Vagina (tissue), 2 donors: ENCODE data around the gene SH3RF2. TPM values are rescaled to one million over a fixed set of nuclear protein-coding genes. Genes with fewer than 3 reads are reported as not detected.

Experiments used
- DNase-seq, 2 donors: peaks; one replicate each; pipeline ENCODE4 v3.0.0-alpha.2; 2017; ENCODE audit errors: extremely low spot score in 2 of 2
- H3K27ac ChIP-seq: fragments of 200-600 bp; sonication (generic); one replicate; pipeline ENCODE4 v1.5.1; 2019
- H3K27me3 ChIP-seq: fragments of 200-600 bp; sonication (generic); one replicate; pipeline ENCODE4 v1.5.1; 2019
- H3K36me3 ChIP-seq, 2 donors: fragments of 200-600 bp; sonication (generic); one replicate each; pipeline ENCODE4 v1.5.1; 2017 to 2019
- H3K4me1 ChIP-seq: fragments of 200-600 bp; sonication (generic); one replicate; pipeline ENCODE4 v1.5.1; 2019
- H3K4me3 ChIP-seq, 2 donors: fragments of 200-600 bp; sonication (generic); 1 replicate in 1 of 2; 2 replicates in 1 of 2; pipeline ENCODE4 v1.5.1; 2016 to 2019
- H3K9me3 ChIP-seq: fragments of 200-600 bp; sonication (generic); one replicate; pipeline ENCODE4 v1.5.1; 2019
- POLR2A ChIP-seq, 2 donors: fragments of 450-650 bp; IDR thresholded peaks; one replicate each; pipeline ENCODE4 v1.6.1; 2017; ENCODE audit warnings: antibody characterized with exemption in 2 of 2, mild to moderate bottlenecking in 2 of 2, moderate library complexity in 2 of 2
- POLR2AphosphoS5 ChIP-seq, 2 donors: sonication (generic); formaldehyde crosslinking; IDR thresholded peaks; one replicate each; pipeline ENCODE4 v1.9.0; 2017; ENCODE audit warnings: antibody characterized with exemption in 2 of 2, mild to moderate bottlenecking in 2 of 2, low read depth in 1 of 2; ENCODE audit not compliant: insufficient read depth in 1 of 2
- intact Hi-C: fragments of 100-400 bp; cut with DNase I; formaldehyde crosslinking; loops from one replicate; pipeline ENCODE4 v1.15.1; 2023
- total RNA-seq: library from RNA; depleted of rRNA; stranded (reverse); fragments of >200 nt; gene quantifications from one replicate; pipeline ENCODE4 v1.2.3, GENCODE V29; 2016
- TF ChIP-seq, protein P1 (sequence below), 3 experiments: fragments of 450-650 bp in 2 of 3; fragments of 200-600 bp in 1 of 3; sonication (generic) in 1 of 3; IDR thresholded peaks; one replicate each; pipeline ENCODE4 v1.5.1; 2017 to 2019; ENCODE audit warnings: antibody characterized with exemption in 3 of 3, mild to moderate bottlenecking in 2 of 3, moderate library complexity in 2 of 3

The SH3RF2 gene
- total RNA-seq, 1 donor from 2014 or later: 48.4 TPM

DNA sequence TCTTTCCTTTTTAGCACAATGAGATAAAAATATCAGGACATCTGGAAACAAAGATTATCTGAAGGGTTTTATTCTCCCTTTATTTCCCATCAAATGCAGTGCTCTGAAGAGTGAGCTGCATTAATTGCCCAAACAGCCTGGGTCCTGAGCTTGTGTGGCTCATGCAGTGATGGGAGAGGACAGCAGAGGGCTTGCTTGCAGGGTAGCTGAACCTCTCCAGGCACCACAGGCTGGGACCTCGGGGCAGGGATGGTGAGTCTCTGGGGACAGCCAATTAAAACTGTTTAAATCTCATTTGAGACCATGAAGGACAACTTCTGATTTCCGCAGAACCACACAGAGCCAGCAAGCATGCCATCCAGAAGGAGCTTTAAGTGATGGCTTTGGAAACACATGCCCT lies 97.7 kb downstream of the SH3RF2 start:
- TF ChIP-seq POLR2AphosphoS5 (IDR thresholded peaks at IDR 0.05; ENCODE audit: insufficient read depth in 1 of 2, low read depth in 1 of 2) (no peak), POLR2A (IDR thresholded peaks at IDR 0.05) (no peak)
- TF ChIP-seq, protein P1, sequence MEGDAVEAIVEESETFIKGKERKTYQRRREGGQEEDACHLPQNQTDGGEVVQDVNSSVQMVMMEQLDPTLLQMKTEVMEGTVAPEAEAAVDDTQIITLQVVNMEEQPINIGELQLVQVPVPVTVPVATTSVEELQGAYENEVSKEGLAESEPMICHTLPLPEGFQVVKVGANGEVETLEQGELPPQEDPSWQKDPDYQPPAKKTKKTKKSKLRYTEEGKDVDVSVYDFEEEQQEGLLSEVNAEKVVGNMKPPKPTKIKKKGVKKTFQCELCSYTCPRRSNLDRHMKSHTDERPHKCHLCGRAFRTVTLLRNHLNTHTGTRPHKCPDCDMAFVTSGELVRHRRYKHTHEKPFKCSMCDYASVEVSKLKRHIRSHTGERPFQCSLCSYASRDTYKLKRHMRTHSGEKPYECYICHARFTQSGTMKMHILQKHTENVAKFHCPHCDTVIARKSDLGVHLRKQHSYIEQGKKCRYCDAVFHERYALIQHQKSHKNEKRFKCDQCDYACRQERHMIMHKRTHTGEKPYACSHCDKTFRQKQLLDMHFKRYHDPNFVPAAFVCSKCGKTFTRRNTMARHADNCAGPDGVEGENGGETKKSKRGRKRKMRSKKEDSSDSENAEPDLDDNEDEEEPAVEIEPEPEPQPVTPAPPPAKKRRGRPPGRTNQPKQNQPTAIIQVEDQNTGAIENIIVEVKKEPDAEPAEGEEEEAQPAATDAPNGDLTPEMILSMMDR (IDR thresholded peaks at IDR 0.05): no peak
- intact Hi-C loops: no loop called here
- no peak for DNase-seq

DNA sequence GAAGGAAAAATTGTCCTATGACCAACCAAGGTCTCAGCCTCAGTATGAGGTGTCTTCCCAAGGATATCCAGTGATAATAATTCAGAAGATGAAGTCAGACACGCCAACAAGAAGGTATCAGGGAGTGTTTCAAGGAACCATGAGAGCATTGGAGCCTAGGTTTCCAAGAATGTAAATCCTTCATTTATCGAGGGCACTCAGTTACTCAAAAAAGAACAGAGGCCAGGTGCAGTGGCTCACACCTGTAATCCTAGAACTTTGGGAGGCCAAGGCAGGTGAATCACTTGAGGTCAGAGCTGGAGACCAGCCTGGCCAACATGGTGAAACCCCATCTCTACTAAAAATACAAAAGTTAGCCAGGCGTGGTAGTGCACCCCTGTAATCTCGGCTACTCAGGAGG lies 98.2 kb downstream of the SH3RF2 start:
- no peaks in the 10 kb centered on the region for H3K27me3 ChIP-seq
- no peak overlapping the region for H3K27ac ChIP-seq
- H3K9me3 ChIP-seq: no peaks in the 10 kb centered on the region
- H3K4me1 ChIP-seq: no peaks in the 10 kb centered on the region
- no peak overlapping the region for H3K4me3 ChIP-seq
- no peaks in the 10 kb centered on the region for H3K36me3 ChIP-seq
- TF ChIP-seq POLR2AphosphoS5 (IDR thresholded peaks at IDR 0.05; ENCODE audit: insufficient read depth in 1 of 2, low read depth in 1 of 2) (no peak), POLR2A (IDR thresholded peaks at IDR 0.05) (no peak)
- TF ChIP-seq, protein P1 (IDR thresholded peaks at IDR 0.05): no peak
- DNase-seq: no peak
- intact Hi-C loops: no loop called here

More for the DNA sequence above, 97.7 kb downstream of the SH3RF2 start:
- no peak overlapping the region for H3K4me3 ChIP-seq
- H3K9me3 ChIP-seq: no peaks in the 10 kb centered on the region
- no peaks in the 10 kb centered on the region for H3K4me1 ChIP-seq
- H3K27me3 ChIP-seq: no peaks in the 10 kb centered on the region
- no peak overlapping the region for H3K27ac ChIP-seq
- H3K36me3 ChIP-seq: no peaks in the 10 kb centered on the region

DNA sequence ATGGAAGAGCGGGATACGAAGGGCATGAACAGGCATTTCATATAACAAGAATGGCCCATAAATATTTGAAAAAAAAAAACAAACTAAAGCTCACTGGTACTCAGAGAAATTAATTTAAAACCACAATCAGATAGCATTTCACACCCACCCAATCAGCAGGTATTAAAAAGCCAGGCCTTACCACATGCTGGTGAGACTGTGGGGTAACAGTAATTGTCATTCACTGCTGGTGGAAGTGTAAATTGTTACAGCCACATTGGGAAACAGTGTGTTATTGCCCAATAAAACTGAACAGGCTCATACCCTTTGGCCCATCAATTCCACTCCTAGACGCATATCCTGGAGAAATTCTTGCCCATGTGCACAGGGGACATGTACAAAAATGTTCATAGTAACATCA lies 103.0 kb downstream of the SH3RF2 start:
- H3K27me3 ChIP-seq: no peaks in the 10 kb centered on the region
- TF ChIP-seq, protein P1 (IDR thresholded peaks at IDR 0.05): no peak
- TF ChIP-seq POLR2A (IDR thresholded peaks at IDR 0.05) (no peak), POLR2AphosphoS5 (IDR thresholded peaks at IDR 0.05; ENCODE audit: insufficient read depth in 1 of 2, low read depth in 1 of 2) (no peak)
- H3K4me1 ChIP-seq: peaks cover 15% of the 10 kb centered on the region
- H3K36me3 ChIP-seq: no peaks in the 10 kb centered on the region
- no peak overlapping the region for H3K4me3 ChIP-seq
- H3K9me3 ChIP-seq: no peaks in the 10 kb centered on the region
- intact Hi-C loops: no loop called here
- H3K27ac ChIP-seq: no peak overlapping the region
- no peak for DNase-seq

DNA sequence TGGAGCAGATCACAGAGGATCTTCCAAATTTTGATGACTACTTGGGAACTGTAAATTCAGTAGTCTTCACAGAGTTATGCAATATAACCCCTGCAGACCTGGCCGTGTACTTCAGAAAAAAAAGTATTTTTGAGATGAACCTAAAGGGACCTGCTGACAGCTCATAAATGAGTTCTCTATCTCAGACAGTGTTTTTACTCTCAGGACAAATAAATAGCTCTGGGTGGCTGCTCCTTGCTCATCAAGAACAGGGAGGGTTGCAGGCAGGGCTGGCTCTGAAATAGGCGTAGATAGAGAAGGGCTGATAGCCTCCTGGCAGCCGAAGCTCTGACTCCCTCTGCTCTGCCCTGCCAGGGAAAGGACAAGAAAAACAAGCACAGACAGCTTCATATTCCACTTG lies 104.1 kb downstream of the SH3RF2 start:
- Histone ChIP-seq H3K27me3 (no peaks in the 10 kb centered on the region), H3K4me1 (peaks cover 15% of the 10 kb centered on the region), H3K36me3 (no peaks in the 10 kb centered on the region), H3K4me3 (no peak overlapping the region), H3K27ac (no peak overlapping the region), H3K9me3 (no peaks in the 10 kb centered on the region)
- DNase-seq: no peak
- TF ChIP-seq POLR2A (IDR thresholded peaks at IDR 0.05) (no peak), POLR2AphosphoS5 (IDR thresholded peaks at IDR 0.05; ENCODE audit: insufficient read depth in 1 of 2, low read depth in 1 of 2) (no peak)
- TF ChIP-seq, protein P1 (IDR thresholded peaks at IDR 0.05): no peak
- intact Hi-C loops: no loop called here

DNA sequence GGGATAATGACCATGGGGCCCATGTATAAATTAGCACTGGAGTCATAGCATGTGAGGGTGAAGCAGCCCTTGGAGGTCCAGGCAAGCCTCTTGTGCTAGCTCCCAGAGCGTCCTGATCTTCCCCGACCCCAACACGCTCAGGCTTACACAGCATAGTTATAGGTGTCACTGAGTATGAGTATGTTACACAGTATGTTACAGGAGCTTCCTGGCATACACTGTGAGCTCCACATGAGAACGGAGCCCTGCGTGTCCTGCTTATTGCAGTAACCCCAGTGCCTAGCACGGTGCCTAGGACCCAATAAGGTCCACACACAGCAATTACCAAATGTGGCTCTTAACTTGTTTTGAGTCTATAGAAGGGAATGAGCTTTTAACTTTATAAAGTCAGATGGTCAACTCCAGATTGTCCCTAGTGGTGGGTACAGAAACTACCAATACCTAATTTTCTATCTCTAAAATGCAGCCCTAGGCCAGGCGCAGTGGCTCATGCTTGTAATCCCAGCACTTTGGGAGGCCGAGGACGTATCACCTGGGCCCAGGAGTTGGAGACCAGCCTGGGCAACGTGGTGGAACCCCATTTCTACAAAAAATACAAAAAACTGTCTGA lies 104.9 kb downstream of the SH3RF2 start:
- H3K4me3 ChIP-seq: no peak overlapping the region
- H3K4me1 ChIP-seq: peaks cover 15% of the 10 kb centered on the region
- H3K9me3 ChIP-seq: no peaks in the 10 kb centered on the region
- no peak overlapping the region for H3K27ac ChIP-seq
- intact Hi-C loops: no loop called here
- DNase-seq: no peak
- no peak for TF ChIP-seq POLR2A (IDR thresholded peaks at IDR 0.05)
- no peak for TF ChIP-seq POLR2AphosphoS5 (IDR thresholded peaks at IDR 0.05; ENCODE audit: insufficient read depth in 1 of 2, low read depth in 1 of 2)
- TF ChIP-seq, protein P1 (IDR thresholded peaks at IDR 0.05): peak in 1 of 3 experiments; percentile 20
- H3K27me3 ChIP-seq: no peaks in the 10 kb centered on the region
- no peaks in the 10 kb centered on the region for H3K36me3 ChIP-seq
